ENCODE results near the gene NFIL3. TPM values are rescaled to one million over a fixed set of nuclear protein-coding genes. Genes with fewer than 3 reads are reported as not detected.

NFIL3 gene
- total and polyA plus RNA-seq, 2 of the 8 experiments (the other 6 are each of a cell fraction or from before 2014, with no cell fraction given), result 3.4 to 13.5 TPM

DNA sequence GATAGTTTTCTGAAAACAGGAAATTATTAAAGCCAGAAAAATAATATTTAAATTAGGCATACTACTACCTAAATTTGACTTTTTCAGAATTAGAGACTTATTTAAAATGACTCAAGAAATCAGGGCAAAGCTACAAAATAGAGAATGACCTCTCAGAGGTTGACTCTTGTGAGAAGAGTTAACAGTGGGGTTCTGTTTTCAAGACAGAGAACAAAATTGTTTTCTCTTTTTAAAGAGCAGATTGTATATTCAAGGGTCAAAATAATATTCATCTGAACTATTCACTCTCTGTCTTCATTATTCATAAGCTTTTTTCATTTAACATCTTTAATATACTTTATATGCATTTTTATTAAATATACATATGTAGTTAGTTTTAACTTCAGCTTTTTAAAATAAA, 40.1 kb downstream of the NFIL3 start:
- Histone ChIP-seq H3K27ac (ENCODE audit: low read depth, low read length) (no peak overlapping the region), H3K23me2 (ENCODE audit: low read depth, low read length) (0 out of 2 replicates have a peak, but pooled peaks cover 2% of the 10 kb centered on the region), H3K36me3 (ENCODE audit: control insufficient read depth in 2 of 4, insufficient read depth in 4 of 4, low read length in 3 of 4) (no peaks in the 10 kb centered on the region), H2BK120ac (replicated peaks; ENCODE audit: low read depth, low read length) (no peak overlapping the region), H2BK5ac (ENCODE audit: low read depth, low read length) (no peak overlapping the region), H3K4me1 (replicated peaks in 1 of 4; ENCODE audit: control insufficient read depth in 3 of 4, insufficient read depth in 4 of 4, low read length in 3 of 4) (no peaks in the 10 kb centered on the region), H3K9me3 (ENCODE audit: insufficient read depth in 2 of 2, low read depth in 1 of 2, low read length in 1 of 2) (no peaks in the 10 kb centered on the region), H4K5ac (ENCODE audit: insufficient read length, low read depth, low read length) (no peak overlapping the region), H4K8ac (ENCODE audit: extremely low read depth, insufficient read depth, low read length) (no peak overlapping the region), H3K56ac (replicated peaks; ENCODE audit: insufficient read length, low read depth, low read length) (no peak overlapping the region), H2BK15ac (ENCODE audit: low read length) (no peak overlapping the region), H4K91ac (replicated peaks; ENCODE audit: insufficient read length, low read length) (no peak overlapping the region), H3K27me3 (replicated peaks in 1 of 4; ENCODE audit: control insufficient read depth in 3 of 4, extremely low read depth in 1 of 4, insufficient read depth in 3 of 4, low read length in 3 of 4) (no peaks in the 10 kb centered on the region), H3K79me2 (ENCODE audit: control insufficient read depth in 1 of 2, insufficient read depth in 2 of 2, low read length in 2 of 2) (no peaks in the 10 kb centered on the region), H2BK20ac (ENCODE audit: low read length) (no peak overlapping the region), H3K4ac (replicated peaks; ENCODE audit: insufficient read length, low read depth, low read length) (no peak overlapping the region), H3K23ac (ENCODE audit: insufficient read length) (no peak overlapping the region), H3K9ac (replicated peaks in 1 of 4; ENCODE audit: extremely low read depth in 1 of 4, low read depth in 3 of 4, low read length in 3 of 4) (no peak overlapping the region), H2BK12ac (ENCODE audit: low read depth, low read length) (no peak overlapping the region), H2AFZ (ENCODE audit: low read length) (no peak overlapping the region), H2AK5ac (ENCODE audit: low read depth, low read length) (no peak overlapping the region), H3K4me2 (ENCODE audit: insufficient read depth in 1 of 2, low read depth in 2 of 2, low read length in 2 of 2) (no peak overlapping the region), H3K18ac (ENCODE audit: extremely low read depth, low read length) (no peak overlapping the region), H3K79me1 (ENCODE audit: low read depth, low read length) (no peaks in the 10 kb centered on the region), H3K4me3 (ENCODE audit: extremely low read depth in 1 of 4, insufficient read depth in 2 of 4, low read depth in 3 of 4, low read length in 4 of 4) (no peak overlapping the region), H4K20me1 (replicated peaks in 1 of 2; ENCODE audit: control insufficient read depth in 1 of 2, insufficient read depth in 2 of 2, low read length in 2 of 2) (no peaks in the 10 kb centered on the region), H3K14ac (ENCODE audit: insufficient read length) (no peak overlapping the region)
- ChIA-PET CTCF (ENCODE audit: partially characterized antibody) (no interaction called here), POLR2A (ENCODE audit: partially characterized antibody) (no interaction called here)
- TF ChIP-seq NRF1 (IDR thresholded peaks at IDR 0.05; ENCODE audit: low read depth, low read length), result no peak
- no peak for TF ChIP-seq MAFK (IDR thresholded peaks at IDR 0.05; ENCODE audit: low read depth, low read length)
- TF ChIP-seq SRF (IDR thresholded peaks at IDR 0.05; ENCODE audit: low read depth, low read length), result no peak
- no peak for TF ChIP-seq RAD21 (IDR thresholded peaks at IDR 0.05 in 1 of 2, conservative IDR thresholded peaks at IDR 0.05 in 1 of 2; ENCODE audit: low read depth in 2 of 2, low read length in 2 of 2)
- TF ChIP-seq NANOG (IDR thresholded peaks at IDR 0.05; ENCODE audit: insufficient read depth, low read depth, low read length, poor library complexity, severe bottlenecking), result no peak
- DNase-seq (ENCODE audit: low read depth in 1 of 2, low spot score in 2 of 2) (no peak), FAIRE-seq (no peak)

All from H1 (cell line).